ENCODE data around the gene GNAT1.

- no peak for TF ChIP-seq MXI1 (conservative IDR thresholded peaks at IDR 0.05; ENCODE audit: poor library complexity, severe bottlenecking)
- TF ChIP-seq, protein P1, sequence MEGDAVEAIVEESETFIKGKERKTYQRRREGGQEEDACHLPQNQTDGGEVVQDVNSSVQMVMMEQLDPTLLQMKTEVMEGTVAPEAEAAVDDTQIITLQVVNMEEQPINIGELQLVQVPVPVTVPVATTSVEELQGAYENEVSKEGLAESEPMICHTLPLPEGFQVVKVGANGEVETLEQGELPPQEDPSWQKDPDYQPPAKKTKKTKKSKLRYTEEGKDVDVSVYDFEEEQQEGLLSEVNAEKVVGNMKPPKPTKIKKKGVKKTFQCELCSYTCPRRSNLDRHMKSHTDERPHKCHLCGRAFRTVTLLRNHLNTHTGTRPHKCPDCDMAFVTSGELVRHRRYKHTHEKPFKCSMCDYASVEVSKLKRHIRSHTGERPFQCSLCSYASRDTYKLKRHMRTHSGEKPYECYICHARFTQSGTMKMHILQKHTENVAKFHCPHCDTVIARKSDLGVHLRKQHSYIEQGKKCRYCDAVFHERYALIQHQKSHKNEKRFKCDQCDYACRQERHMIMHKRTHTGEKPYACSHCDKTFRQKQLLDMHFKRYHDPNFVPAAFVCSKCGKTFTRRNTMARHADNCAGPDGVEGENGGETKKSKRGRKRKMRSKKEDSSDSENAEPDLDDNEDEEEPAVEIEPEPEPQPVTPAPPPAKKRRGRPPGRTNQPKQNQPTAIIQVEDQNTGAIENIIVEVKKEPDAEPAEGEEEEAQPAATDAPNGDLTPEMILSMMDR (IDR thresholded peaks at IDR 0.05; ENCODE audit: poor library complexity, severe bottlenecking), result no peak
These were observed 9.4 kb upstream of the GNAT1 start for GRCh38 chr3:50181985-50182384.
